VCaP (cell line): ENCODE results near the gene GALNT9.

Experiments
- H3K27ac ChIP-seq: fragments of 450-650 bp; 2 replicates; pipeline ENCODE4 v1.5.1; 2017
- TF ChIP-seq, protein P1 (sequence below): fragments of 450-650 bp; conservative IDR thresholded peaks from 2 replicates; pipeline ENCODE4 v1.5.1; 2017; ENCODE audit warnings: mild to moderate bottlenecking, moderate library complexity

Gene GALNT9

GRCh38 chr12:132219323-132219722 is 110.1 kb downstream of the GALNT9 start:
- TF ChIP-seq, protein P1, sequence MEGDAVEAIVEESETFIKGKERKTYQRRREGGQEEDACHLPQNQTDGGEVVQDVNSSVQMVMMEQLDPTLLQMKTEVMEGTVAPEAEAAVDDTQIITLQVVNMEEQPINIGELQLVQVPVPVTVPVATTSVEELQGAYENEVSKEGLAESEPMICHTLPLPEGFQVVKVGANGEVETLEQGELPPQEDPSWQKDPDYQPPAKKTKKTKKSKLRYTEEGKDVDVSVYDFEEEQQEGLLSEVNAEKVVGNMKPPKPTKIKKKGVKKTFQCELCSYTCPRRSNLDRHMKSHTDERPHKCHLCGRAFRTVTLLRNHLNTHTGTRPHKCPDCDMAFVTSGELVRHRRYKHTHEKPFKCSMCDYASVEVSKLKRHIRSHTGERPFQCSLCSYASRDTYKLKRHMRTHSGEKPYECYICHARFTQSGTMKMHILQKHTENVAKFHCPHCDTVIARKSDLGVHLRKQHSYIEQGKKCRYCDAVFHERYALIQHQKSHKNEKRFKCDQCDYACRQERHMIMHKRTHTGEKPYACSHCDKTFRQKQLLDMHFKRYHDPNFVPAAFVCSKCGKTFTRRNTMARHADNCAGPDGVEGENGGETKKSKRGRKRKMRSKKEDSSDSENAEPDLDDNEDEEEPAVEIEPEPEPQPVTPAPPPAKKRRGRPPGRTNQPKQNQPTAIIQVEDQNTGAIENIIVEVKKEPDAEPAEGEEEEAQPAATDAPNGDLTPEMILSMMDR = peak; percentile 52
- no peak overlapping the region for H3K27ac ChIP-seq

GRCh38 chr12:132218915-132219314 is 110.5 kb downstream of the GALNT9 start:
- TF ChIP-seq, protein P1 = peak; percentile 77
- H3K27ac ChIP-seq = no peak overlapping the region

GRCh38 chr12:132218527-132218875 is 110.9 kb downstream of the GALNT9 start:
- TF ChIP-seq, protein P1 = no peak
- H3K27ac ChIP-seq = no peak overlapping the region

DNA sequence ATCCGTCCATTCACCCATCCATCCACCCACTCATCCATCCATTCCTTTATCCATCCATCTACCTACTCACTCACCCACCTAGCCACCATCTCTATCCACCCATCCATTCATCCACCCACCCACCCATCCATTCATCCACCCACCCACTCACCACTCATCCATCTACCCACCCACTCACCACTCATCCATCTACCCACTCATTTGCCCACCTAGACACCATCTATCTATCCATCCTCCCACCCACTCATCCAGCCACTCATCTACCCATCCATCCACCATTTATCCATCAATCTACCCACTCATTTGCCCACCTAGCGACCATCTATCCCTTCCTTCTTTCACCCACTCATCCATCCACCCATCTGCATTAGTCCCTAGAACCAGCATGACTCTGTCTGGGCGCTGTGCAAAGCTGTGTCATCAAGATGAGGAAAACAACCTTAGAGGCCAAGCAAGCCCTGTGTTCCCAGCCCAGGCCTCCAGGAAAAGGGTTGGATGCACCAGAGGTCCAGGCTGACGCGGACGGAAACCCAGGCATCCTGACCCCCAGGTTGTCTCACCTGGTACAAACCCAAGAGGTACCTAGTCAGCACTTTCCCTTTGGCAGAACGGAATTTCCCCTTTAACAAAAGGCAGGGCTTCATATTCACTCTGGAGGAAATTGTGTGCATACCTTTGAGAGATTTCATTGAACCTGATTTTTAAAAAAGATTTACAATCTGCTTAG is 111.4 kb downstream of the GALNT9 start:
- TF ChIP-seq, protein P1 = no peak
- no peak overlapping the region for H3K27ac ChIP-seq

- H3K27ac ChIP-seq = no peak overlapping the region
- TF ChIP-seq, protein P1 = no peak
Observed at GRCh38 chr12:132217371-132217770, 112.0 kb downstream of the GALNT9 start.

- TF ChIP-seq, protein P1 = no peak
- no peak overlapping the region for H3K27ac ChIP-seq
Observed at GRCh38 chr12:132216354-132216987, 112.9 kb downstream of the GALNT9 start.

DNA sequence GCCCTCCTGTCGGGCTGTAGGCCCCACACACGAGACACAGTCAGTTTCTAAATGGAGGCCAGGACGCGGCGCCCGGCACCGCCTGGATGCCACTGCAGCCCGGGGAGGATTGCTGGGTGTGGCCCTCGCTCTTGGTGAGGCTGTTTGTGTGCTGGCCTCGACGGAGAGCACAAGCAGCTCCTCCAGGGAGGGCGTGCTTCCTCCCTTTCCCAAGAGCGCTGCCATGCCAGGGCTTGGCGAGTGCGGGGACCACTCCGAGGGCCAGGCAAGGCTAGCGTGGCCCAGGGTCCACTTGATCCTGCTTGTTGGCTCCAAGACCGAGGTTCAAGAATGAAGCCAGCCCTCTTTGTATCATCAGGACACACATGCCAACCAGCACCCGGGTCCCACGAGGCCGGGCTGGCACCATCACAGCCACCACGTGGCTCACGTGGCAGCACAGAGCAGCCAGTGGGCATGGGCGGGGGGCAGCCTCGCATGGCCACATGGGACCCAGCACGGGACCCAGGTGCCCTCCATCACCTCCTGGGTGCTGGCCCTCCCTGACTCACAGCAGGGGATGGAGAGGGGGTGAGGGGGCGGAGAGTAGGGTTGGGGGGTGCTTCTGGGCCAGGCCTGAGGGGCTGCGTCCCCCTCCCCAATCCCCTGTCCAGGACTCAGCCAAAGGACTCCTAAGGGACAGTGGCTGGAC is 113.9 kb downstream of the GALNT9 start:
- TF ChIP-seq, protein P1 = no peak
- no peak overlapping the region for H3K27ac ChIP-seq
